OCI-LY3 (cell line): ENCODE results near the gene ZNF213.
A peak's percentile ranks its signal among the peaks of the same experiment; 100 is the strongest.

Source experiments
- CTCF ChIP-seq: fragments of 200-600, 300-600 bp; sonication (generic); IDR thresholded peaks from 2 replicates; pipeline ENCODE4 v1.5.1; 2014; ENCODE audit warnings: antibody characterized with exemption, low read length, low read depth
- EZH2phosphoT487 ChIP-seq: fragments of 200-600 bp; shearing (Covaris generic); IDR thresholded peaks from 2 replicates; pipeline ENCODE4 v1.6.1; 2018; ENCODE audit warnings: antibody characterized with exemption, mixed run types, low read depth

DNA sequence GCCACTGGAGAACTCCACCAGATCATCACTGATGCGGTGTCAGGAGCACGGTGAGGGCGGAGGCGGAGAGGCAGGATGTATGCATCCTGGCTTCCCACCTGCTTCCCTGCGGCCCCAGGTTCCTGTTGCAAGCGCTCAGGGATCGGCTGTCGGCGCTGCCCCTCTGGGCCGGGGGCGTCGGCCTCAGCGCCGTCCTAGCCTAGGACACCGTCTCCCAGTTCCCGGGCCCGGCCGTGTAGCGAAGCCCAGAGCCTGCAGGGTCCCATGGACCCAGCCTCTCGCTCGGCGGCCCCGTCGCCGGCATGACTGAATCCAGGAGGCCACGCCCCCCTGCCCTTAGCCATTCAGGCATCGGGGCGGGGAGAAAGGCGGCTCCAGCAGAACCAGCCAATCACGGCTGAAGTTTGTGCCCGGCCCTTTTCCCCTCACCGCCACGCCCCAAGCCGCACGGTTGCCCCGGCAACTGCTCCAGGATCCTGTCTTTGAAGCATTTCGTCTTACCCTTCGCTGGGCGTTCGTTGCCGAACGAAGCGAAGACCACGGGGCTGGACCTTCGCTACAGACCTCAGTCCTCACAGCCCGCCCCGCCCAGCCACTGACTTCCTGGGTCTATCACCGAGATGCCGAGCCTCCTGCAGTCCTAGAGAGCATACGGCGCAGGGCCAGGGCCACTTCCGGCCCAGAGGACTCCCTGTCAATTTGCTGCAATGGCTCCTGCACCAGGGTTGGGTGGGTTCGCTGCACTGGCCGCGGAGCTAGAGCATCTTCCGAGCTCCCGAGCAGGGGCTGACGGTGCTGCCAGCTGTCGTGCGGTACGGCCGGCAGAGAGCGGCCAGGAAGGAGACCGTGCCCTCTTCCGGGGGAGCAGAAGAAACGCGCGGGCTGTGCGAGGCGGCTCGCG is 10.6 kb upstream of the ZNF213 start:
- peak; percentile 22 for TF ChIP-seq CTCF
- TF ChIP-seq EZH2phosphoT487, result no peak
